Measurements from ENCODE around the gene KCNA5. TPM values are rescaled to one million over a fixed set of nuclear protein-coding genes. Genes with fewer than 3 reads are reported as not detected.
A peak's percentile ranks its signal among the peaks of the same experiment; 100 is the strongest.

The KCNA5 gene
- polyA plus RNA-seq, 3 donors = not detected

GRCh38 chr12:5003025-5003666, 40.5 kb upstream of the KCNA5 start:
- Histone ChIP-seq H3K36me3 (replicated peaks in 1 of 2; ENCODE audit: control insufficient read depth in 1 of 2, insufficient read depth in 2 of 2, low read length in 2 of 2) (no peaks in the 10 kb centered on the region), H3K4me2 (replicated peaks; ENCODE audit: extremely low read depth, low read length, poor library complexity, severe bottlenecking) (no peak overlapping the region), H3K79me2 (ENCODE audit: insufficient read depth, low read length) (no peaks in the 10 kb centered on the region), H3K27me3 (ENCODE audit: control insufficient read depth in 2 of 2, insufficient read depth in 2 of 2, low read length in 2 of 2) (peaks cover 0 to 8% of the 10 kb centered on the region in 2 donors), H3K27ac (ENCODE audit: low read depth in 1 of 2, low read length in 2 of 2) (no peak overlapping the region), H3K9me3 (replicated peaks in 1 of 2; ENCODE audit: control insufficient read depth in 1 of 2, insufficient read depth in 1 of 2, low read length in 2 of 2) (no peaks in the 10 kb centered on the region), H3K4me3 (replicated peaks in 1 of 3; ENCODE audit: low read depth in 2 of 3, low read length in 3 of 3) (no peak overlapping the region), H4K20me1 (ENCODE audit: insufficient read depth, low read length) (no peaks in the 10 kb centered on the region), H3K9ac (ENCODE audit: insufficient read depth, low read length, poor library complexity, severe bottlenecking) (no peak overlapping the region), H3K4me1 (ENCODE audit: control insufficient read depth in 1 of 2, insufficient read depth in 2 of 2, low read length in 2 of 2) (no peaks in the 10 kb centered on the region), H2AFZ (ENCODE audit: insufficient read depth, low read depth, low read length, poor library complexity, severe bottlenecking) (no peak overlapping the region)
- DNase-seq = peak in 1 of 3 donors; percentile 12
- Mint-ChIP-seq H3K4me1 (no peaks in the 10 kb centered on the region), H3K27me3 (ENCODE audit: low read depth in 3 of 3) (peaks cover 7 to 10% (median 8%) of the 10 kb centered on the region in 3 donors), H3K9me3 (no peaks in the 10 kb centered on the region), H3K36me3 (no peaks in the 10 kb centered on the region), H3K4me3 (no peak overlapping the region), H3K27ac (no peak overlapping the region)
- 29% methylated on average over 7 of the region's 9 CpGs for WGBS (ENCODE audit: insufficient coverage)
- intact Hi-C loops (cut with micrococcal nuclease) = no loop called here
- peak; percentile 81 for TF ChIP-seq CTCF (IDR thresholded peaks at IDR 0.05)

- no peak overlapping the region for H3K27ac Mint-ChIP-seq
- intact Hi-C loops (cut with micrococcal nuclease) = no loop called here
- 46% methylated on average over 3 of the region's 3 CpGs for WGBS (ENCODE audit: insufficient coverage)
These were observed 35.0 kb upstream of the KCNA5 start for GRCh38 chr12:5008661-5009060.

More at GRCh38 chr12:5008661-5009060, 35.0 kb upstream of the KCNA5 start:
- Histone ChIP-seq H3K36me3 (replicated peaks in 1 of 2; ENCODE audit: control insufficient read depth in 1 of 2, insufficient read depth in 2 of 2, low read length in 2 of 2) (no peaks in the 10 kb centered on the region), H3K27ac (ENCODE audit: low read depth in 1 of 2, low read length in 2 of 2) (no peak overlapping the region), H4K20me1 (ENCODE audit: insufficient read depth, low read length) (no peaks in the 10 kb centered on the region), H3K79me2 (ENCODE audit: insufficient read depth, low read length) (no peaks in the 10 kb centered on the region), H3K4me2 (replicated peaks; ENCODE audit: extremely low read depth, low read length, poor library complexity, severe bottlenecking) (no peak overlapping the region), H3K9ac (ENCODE audit: insufficient read depth, low read length, poor library complexity, severe bottlenecking) (no peak overlapping the region), H3K4me1 (ENCODE audit: control insufficient read depth in 1 of 2, insufficient read depth in 2 of 2, low read length in 2 of 2) (no peaks in the 10 kb centered on the region), H3K27me3 (ENCODE audit: control insufficient read depth in 2 of 2, insufficient read depth in 2 of 2, low read length in 2 of 2) (no peaks in the 10 kb centered on the region), H2AFZ (ENCODE audit: insufficient read depth, low read depth, low read length, poor library complexity, severe bottlenecking) (no peak overlapping the region), H3K9me3 (replicated peaks in 1 of 2; ENCODE audit: control insufficient read depth in 1 of 2, insufficient read depth in 1 of 2, low read length in 2 of 2) (no peaks in the 10 kb centered on the region), H3K4me3 (replicated peaks in 1 of 3; ENCODE audit: low read depth in 2 of 3, low read length in 3 of 3) (no peak overlapping the region)
- Mint-ChIP-seq H3K36me3 (no peaks in the 10 kb centered on the region), H3K9me3 (no peaks in the 10 kb centered on the region), H3K27me3 (ENCODE audit: low read depth in 3 of 3) (peaks cover 0 to 4% (median 4%) of the 10 kb centered on the region in 3 donors), H3K4me1 (peaks cover 4% of the 10 kb centered on the region), H3K4me3 (no peak overlapping the region)
- DNase-seq = no peak
- TF ChIP-seq CTCF (IDR thresholded peaks at IDR 0.05) = no peak

All from CD14-positive monocyte (primary cell).